Endothelial cell of umbilical vein (primary cell): ENCODE data around the gene PGP. TPM values are rescaled to one million over a fixed set of nuclear protein-coding genes. Genes with fewer than 3 reads are reported as not detected.

Experiments
- BruUV-seq: library from RNA; stranded (reverse); fragments of 400-500 nt; replicated peaks from 2 replicates; lab custom pipeline; 2021; lab: Mats Ljungman, UMichigan
- CTCF ChIA-PET: fragments of 300-600, 350-600 bp; sonication (Branson Sonifier 250); formaldehyde crosslinking; loops from one replicate; lab custom pipeline; 2021; ENCODE audit warnings: antibody characterized with exemption, inconsistent platforms; lab: Charles Lee
- POLR2A ChIA-PET: fragments of 300-600, 350-600 bp; sonication (Branson Sonifier 250); formaldehyde crosslinking; loops from one replicate; lab custom pipeline; 2021; ENCODE audit warnings: antibody characterized with exemption, inconsistent platforms; lab: Charles Lee
- DNase-seq: peaks from one replicate; pipeline ENCODE4 v3.0.0-alpha.2; 2011; ENCODE audit warnings: low read depth, low spot score
- FAIRE-seq: peaks from 2 replicates; lab custom pipeline; 2011; peaks lifted over from hg19 to GRCh38; lab: Jason Lieb, UNC
- H2AFZ ChIP-seq: 2 replicates; pipeline ENCODE4 v1.6.0; 2012; ENCODE audit warnings: low read depth, low read length, control low read depth, inconsistent platforms
- H3K27ac ChIP-seq: 2 replicates; pipeline ENCODE4 v1.5.1; 2011; ENCODE audit warnings: low read depth, mild to moderate bottlenecking, control low read depth, low read length, moderate library complexity; ENCODE audit not compliant: insufficient read depth
- H3K27me3 ChIP-seq, 2 experiments: 2 replicates each; pipeline versions ENCODE4 v1.6.0 to v1.6.1; 2011; ENCODE audit warnings: low read length in 2 of 2, mixed read lengths in 1 of 2; ENCODE audit not compliant: control insufficient read depth in 2 of 2, insufficient read depth in 2 of 2
- H3K36me3 ChIP-seq, 2 experiments: 2 replicates in 1 of 2; 3 replicates in 1 of 2; pipeline ENCODE4 v1.5.1; 2011; ENCODE audit warnings: low read length in 2 of 2, mild to moderate bottlenecking in 1 of 2, moderate library complexity in 1 of 2; ENCODE audit not compliant: control insufficient read depth in 2 of 2, insufficient read depth in 2 of 2; ENCODE audit errors: extremely low read depth in 1 of 2
- H3K4me1 ChIP-seq: 3 replicates; pipeline ENCODE4 v1.5.1; 2011; ENCODE audit warnings: mild to moderate bottlenecking, low read length; ENCODE audit not compliant: control insufficient read depth, insufficient read depth; ENCODE audit errors: extremely low read depth
- H3K4me2 ChIP-seq: 2 replicates; pipeline ENCODE4 v1.6.1; 2011; ENCODE audit warnings: low read length, control low read depth, mixed read lengths; ENCODE audit not compliant: insufficient read depth
- H3K4me3 ChIP-seq, 3 experiments: fragments of 200-600 bp in 1 of 3; sonication (generic), shearing (Covaris generic) in 1 of 3; replicated peaks in 1 of 3; 2 replicates each; pipeline ENCODE4 v1.5.1; 2011 to 2016; ENCODE audit warnings: control low read depth in 3 of 3, low read length in 3 of 3, mild to moderate bottlenecking in 2 of 3, inconsistent platforms in 1 of 3, low read depth in 1 of 3, moderate library complexity in 1 of 3; ENCODE audit not compliant: insufficient read depth in 1 of 3
- H3K79me2 ChIP-seq: 2 replicates; pipeline ENCODE4 v1.6.0; 2012; ENCODE audit warnings: low read length, inconsistent platforms; ENCODE audit not compliant: control insufficient read depth, insufficient read depth
- H3K9ac ChIP-seq: replicated peaks from 2 replicates; pipeline ENCODE3; 2011; ENCODE audit warnings: low read length, control low read depth; ENCODE audit not compliant: insufficient read depth; ENCODE audit errors: extremely low read depth
- H3K9me1 ChIP-seq: replicated peaks from 3 replicates; pipeline ENCODE4 v1.6.0; 2011; ENCODE audit warnings: mild to moderate bottlenecking, low read length; ENCODE audit not compliant: control insufficient read depth, insufficient read depth; ENCODE audit errors: extremely low read depth
- H3K9me3 ChIP-seq: replicated peaks from 2 replicates; pipeline ENCODE4 v1.5.1; 2012; ENCODE audit warnings: low read length, inconsistent platforms; ENCODE audit not compliant: control insufficient read depth, insufficient read depth
- H4K20me1 ChIP-seq: replicated peaks from 2 replicates; pipeline ENCODE3; 2011; ENCODE audit warnings: mild to moderate bottlenecking, low read length; ENCODE audit not compliant: control insufficient read depth, insufficient read depth; ENCODE audit errors: extremely low read depth
- CTCF ChIP-seq, 2 donors: IDR thresholded peaks; 1 replicate in 1 of 2; 2 replicates in 1 of 2; pipeline ENCODE4 v1.5.1; 2011; ENCODE audit warnings: low read length in 2 of 2, mild to moderate bottlenecking in 2 of 2, moderate library complexity in 2 of 2, control low read depth in 1 of 2, inconsistent platforms in 1 of 2, low read depth in 1 of 2; ENCODE audit not compliant: insufficient read depth in 1 of 2; ENCODE audit errors: extremely low read depth in 1 of 2
- EZH2 ChIP-seq: IDR thresholded peaks from 2 replicates; pipeline ENCODE4 v1.6.1; 2012; ENCODE audit warnings: borderline replicate concordance, low read depth, mild to moderate bottlenecking, moderate library complexity, low read length, inconsistent platforms; ENCODE audit not compliant: severe bottlenecking
- FOS ChIP-seq: IDR thresholded peaks from 2 replicates; pipeline ENCODE4 v1.6.1; 2011; ENCODE audit warnings: mild to moderate bottlenecking, low read length, moderate library complexity, borderline replicate concordance; ENCODE audit not compliant: insufficient read depth
- GATA2 ChIP-seq: IDR thresholded peaks from 2 replicates; pipeline ENCODE4 v1.7.0; 2011; ENCODE audit warnings: low read depth, mild to moderate bottlenecking, moderate library complexity, mixed read lengths, low read length; ENCODE audit not compliant: insufficient read length, insufficient read depth
- JUN ChIP-seq: IDR thresholded peaks from 2 replicates; pipeline ENCODE4 v1.6.1; 2011; ENCODE audit warnings: borderline replicate concordance, low read depth; ENCODE audit not compliant: insufficient read length, insufficient read depth
- MAX ChIP-seq: IDR thresholded peaks from 2 replicates; pipeline ENCODE4 v1.6.1; 2011; ENCODE audit not compliant: insufficient read depth, insufficient read length
- MYC ChIP-seq: IDR thresholded peaks from one replicate; pipeline ENCODE4 v1.6.1; 2011; ENCODE audit warnings: mild to moderate bottlenecking, low read depth, low read length
- POLR2A ChIP-seq: IDR thresholded peaks from 2 replicates; pipeline ENCODE4 v1.6.1; 2012; ENCODE audit warnings: low read depth, mild to moderate bottlenecking, control low read depth, low read length
- POLR2AphosphoS5 ChIP-seq: IDR thresholded peaks from 2 replicates; pipeline ENCODE4 v1.6.1; 2012; ENCODE audit warnings: low read depth, mild to moderate bottlenecking, control low read depth, low read length, moderate library complexity; ENCODE audit not compliant: insufficient read depth
- dilution Hi-C: fragments of 300-500 bp; cut with MboI; formaldehyde crosslinking; loops from one replicate; pipeline ENCODE4 v1.15.0; 2019; ENCODE audit warnings: low sequenced_read_pairs; ENCODE audit not compliant: extremely low pct_ligation_motif_present
- intact Hi-C: fragments of 100-400 bp; cut with micrococcal nuclease; formaldehyde crosslinking; loops from one replicate; pipeline ENCODE4 v1.10.0; 2022
- polyA plus RNA-seq, 4 experiments: library from polyadenylated mRNA; depleted of rRNA in 3 of 4; stranded (reverse) in 3 of 4; unstranded in 1 of 4; fragments of >200 nt; gene quantifications; 2 replicates each; pipeline versions ENCODE4 v1.2.1 to v1.2.3, GENCODE V29; 2011 to 2012; ENCODE audit warnings: missing spikeins in 1 of 4
- total RNA-seq: library from RNA; stranded (reverse); gene quantifications from 2 replicates; pipeline ENCODE4 v1.2.3, GENCODE V29; 2021

PGP gene
- total and polyA plus RNA-seq, 2 donors (not counting 3 experiments of a cell fraction or from before 2014, with no cell fraction given): 28.5 to 29.6 TPM

GRCh38 chr16:2174396-2175131 lies 40.1 kb downstream of the PGP start:
- intact Hi-C loops: no loop called here
- no TSS peak for BruUV-seq

More at GRCh38 chr16:2174396-2175131, 40.1 kb downstream of the PGP start:
- FAIRE-seq (no peak), DNase-seq (no peak)
- no peak overlapping the region for H2AFZ ChIP-seq
- H4K20me1 ChIP-seq: no peaks in the 10 kb centered on the region
- no peak overlapping the region for H3K4me2 ChIP-seq
- no peak for TF ChIP-seq POLR2A
- TF ChIP-seq FOS: no peak
- TF ChIP-seq EZH2: no peak
- TF ChIP-seq JUN: no peak
- no peak for TF ChIP-seq MAX
- TF ChIP-seq CTCF (IDR thresholded peaks at IDR 0.05; ENCODE audit: extremely low read depth in 1 of 2, insufficient read depth in 1 of 2, low read depth in 1 of 2, low read length in 2 of 2): no peak
- TF ChIP-seq MYC: no peak
- no peak for TF ChIP-seq POLR2AphosphoS5
- TF ChIP-seq GATA2: no peak
- no peaks in the 10 kb centered on the region for H3K9me3 ChIP-seq
- dilution Hi-C loops: loop anchor here (25.0 kb wide), 1 partner anchor 137 kb away; the partner anchor contains the start of genes NHERF2, NTHL1 and TSC2
- H3K9ac ChIP-seq: no peak overlapping the region
- H3K4me3 ChIP-seq: no peak overlapping the region
- H3K27ac ChIP-seq: no peak overlapping the region
- peaks cover 18% of the 10 kb centered on the region for H3K4me1 ChIP-seq
- peaks cover 23 to 46% of the 10 kb centered on the region in 2 experiments for H3K36me3 ChIP-seq
- H3K9me1 ChIP-seq: no peaks in the 10 kb centered on the region
- ChIA-PET POLR2A (interaction anchor here (1.0 kb wide), 1 partner anchor 19 kb away, joined by 5 read pairs; the partner anchor contains the start of gene TRAF7), CTCF (interaction anchor here (1.2 kb wide), 1 partner anchor 15 kb away, joined by 3 read pairs; no protein-coding TSS in a partner anchor)
- H3K27me3 ChIP-seq: no peaks in the 10 kb centered on the region
- peaks cover 35% of the 10 kb centered on the region for H3K79me2 ChIP-seq
